GM21423 (cell line): ENCODE results near the gene OR10H2.
"Not testable (repeated sequence)": the region's sequence is repeated elsewhere in the genome, so short reads cannot be mapped to it uniquely, and the experiment has no call there.

Experiments used
- ATAC-seq: cut with Tn5 transposase; IDR thresholded peaks from one replicate; pipeline ENCODE4 v1.9.1; 2021; ENCODE audit warnings: mild to moderate bottlenecking, moderate library complexity; ENCODE audit not compliant: unreplicated experiment

The OR10H2 gene, protein sequence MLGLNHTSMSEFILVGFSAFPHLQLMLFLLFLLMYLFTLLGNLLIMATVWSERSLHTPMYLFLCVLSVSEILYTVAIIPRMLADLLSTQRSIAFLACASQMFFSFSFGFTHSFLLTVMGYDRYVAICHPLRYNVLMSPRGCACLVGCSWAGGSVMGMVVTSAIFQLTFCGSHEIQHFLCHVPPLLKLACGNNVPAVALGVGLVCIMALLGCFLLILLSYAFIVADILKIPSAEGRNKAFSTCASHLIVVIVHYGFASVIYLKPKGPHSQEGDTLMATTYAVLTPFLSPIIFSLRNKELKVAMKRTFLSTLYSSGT

GRCh38 chr19:15727724-15728123, at the start of gene OR10H2:
Gene OR10H2, plus strand, starts transcription at chr19:15728024. Its CDS starts 20 bp downstream, at chr19:15728044.
- no peak for ATAC-seq

- no peak for ATAC-seq
These were observed 48.7 kb upstream of the OR10H2 start for GRCh38 chr19:15679089-15679488.

- ATAC-seq = not testable (repeated sequence)
These were observed 48.0 kb upstream of the OR10H2 start for GRCh38 chr19:15679865-15680264.

DNA sequence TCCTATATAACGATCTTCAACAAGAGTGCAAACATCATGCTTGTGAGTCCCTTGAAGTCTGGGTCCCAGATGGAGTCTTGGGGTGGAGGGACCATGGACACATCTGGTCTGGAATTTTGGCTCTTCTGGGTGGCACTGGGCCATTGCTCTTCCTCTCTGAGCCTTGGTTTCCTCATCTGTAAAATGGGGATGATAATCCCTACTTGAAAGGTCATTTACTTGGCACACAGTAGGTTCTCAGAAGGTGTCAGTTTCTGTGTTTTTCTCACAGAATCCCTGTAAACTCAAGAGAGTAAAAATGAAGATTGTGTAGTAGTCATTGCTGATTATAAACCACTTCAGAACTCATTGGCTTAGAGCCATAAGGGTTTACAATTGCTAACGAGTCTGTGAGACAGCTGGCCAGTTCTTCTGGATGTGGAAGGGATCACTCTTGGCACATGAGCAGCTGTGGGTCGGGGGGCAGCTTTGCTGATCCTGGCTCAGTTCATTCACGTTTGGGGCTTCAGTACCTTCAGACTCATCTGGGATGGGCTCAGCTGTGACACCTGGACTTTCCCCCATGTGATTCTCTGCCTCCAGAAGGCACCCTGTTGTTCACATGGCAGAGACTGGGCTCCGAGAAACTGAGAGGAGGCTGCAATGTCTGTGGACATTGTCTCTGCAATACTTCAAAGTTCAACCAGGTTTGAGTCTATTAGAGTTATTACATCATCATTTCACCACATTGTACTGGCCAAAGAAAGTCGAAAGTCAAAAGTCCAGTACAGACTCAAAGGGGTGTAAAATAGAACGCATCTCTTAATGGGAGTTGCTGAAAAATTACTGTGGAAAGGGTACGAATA, 47.1 kb upstream of the OR10H2 start:
- ATAC-seq = no peak

GRCh38 chr19:15683411-15683810, 44.4 kb upstream of the OR10H2 start:
- no peak for ATAC-seq

- no peak for ATAC-seq
These were observed 43.0 kb upstream of the OR10H2 start for GRCh38 chr19:15684828-15685227.

GRCh38 chr19:15696654-15697194, 31.1 kb upstream of the OR10H2 start:
- ATAC-seq = no peak

- no peak for ATAC-seq
These were observed 25.9 kb upstream of the OR10H2 start for GRCh38 chr19:15701757-15702533.

DNA sequence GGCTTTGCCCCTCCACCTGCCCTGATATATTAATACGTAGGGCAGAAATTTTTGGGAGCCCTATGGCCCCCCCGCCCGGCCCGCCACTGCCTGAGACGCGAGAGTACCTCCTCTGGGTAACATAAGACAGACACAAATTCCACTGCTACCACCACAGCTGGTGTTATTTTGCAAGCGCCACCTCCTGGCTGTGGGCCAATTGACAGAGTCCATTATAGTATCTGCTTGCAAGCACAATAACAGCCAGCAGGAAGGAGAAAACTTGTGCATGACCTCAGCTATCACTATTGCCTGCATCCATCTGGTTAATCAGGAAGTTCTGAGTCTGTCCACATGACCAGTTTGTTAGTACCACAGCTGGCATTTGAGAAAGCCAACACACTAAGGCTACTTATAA, 25.3 kb upstream of the OR10H2 start:
- ATAC-seq = no peak

DNA sequence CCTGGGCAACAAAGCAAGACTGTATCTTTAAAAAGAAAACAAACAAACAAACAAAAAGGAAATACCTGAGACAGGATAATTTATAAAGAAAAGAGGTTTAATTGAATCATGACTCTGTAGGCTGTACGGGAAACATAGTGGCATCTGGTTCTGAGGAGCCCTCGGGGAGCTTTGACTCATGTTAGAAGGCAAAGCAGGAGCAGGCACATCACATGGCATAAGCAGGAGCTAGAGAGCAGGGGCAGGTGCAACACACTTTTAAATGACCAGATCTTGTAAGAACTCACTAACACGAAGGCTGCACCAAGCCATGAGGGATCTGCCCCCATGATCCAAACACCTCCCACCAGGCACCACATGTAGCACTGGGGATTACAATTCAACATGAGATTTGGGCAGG, 13.2 kb upstream of the OR10H2 start:
- no peak for ATAC-seq

- no peak for ATAC-seq
These were observed 12.2 kb upstream of the OR10H2 start for GRCh38 chr19:15715642-15716041.

- ATAC-seq = no peak
These were observed 10.0 kb upstream of the OR10H2 start for GRCh38 chr19:15717809-15718208.

DNA sequence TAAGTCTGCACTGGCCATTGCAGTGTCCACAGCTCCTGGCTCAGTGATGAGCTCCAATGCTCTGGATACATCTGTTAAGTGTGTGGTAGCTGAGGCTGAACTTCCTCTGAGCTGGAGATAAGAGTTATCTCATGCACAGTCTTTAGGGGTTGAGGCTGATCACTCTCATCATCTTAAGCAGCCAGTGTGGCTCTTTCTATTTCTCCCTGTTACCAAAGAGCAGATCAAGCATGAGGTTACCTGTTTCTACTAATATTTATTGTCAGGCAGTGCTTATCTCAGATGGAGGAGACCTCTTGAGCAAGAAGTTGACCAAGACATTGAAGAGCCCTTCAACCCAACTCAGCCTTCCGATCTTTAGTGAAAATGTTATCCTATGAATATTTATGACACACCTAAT, 6.6 kb upstream of the OR10H2 start:
- ATAC-seq = no peak

DNA sequence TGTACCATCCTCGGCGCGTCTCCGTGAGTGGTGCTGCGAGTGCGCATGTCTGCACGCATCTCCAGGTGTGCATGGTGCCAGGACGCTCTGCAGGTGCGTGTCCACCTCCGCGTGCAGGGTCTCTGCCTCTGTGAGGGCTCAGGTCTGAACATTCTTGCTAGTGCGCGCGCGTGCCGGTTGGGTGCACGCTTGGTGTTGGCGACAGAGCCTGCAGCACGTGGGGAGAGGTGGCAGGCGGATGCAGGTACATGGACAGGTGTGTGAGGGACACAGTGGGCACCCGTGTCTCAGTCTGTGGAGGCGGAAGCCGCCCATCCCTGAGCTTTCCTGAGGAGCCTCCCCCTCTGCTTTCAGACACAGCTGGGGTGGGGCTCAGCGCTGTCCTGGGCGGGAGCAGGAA, 4.9 kb upstream of the OR10H2 start:
- no peak for ATAC-seq

DNA sequence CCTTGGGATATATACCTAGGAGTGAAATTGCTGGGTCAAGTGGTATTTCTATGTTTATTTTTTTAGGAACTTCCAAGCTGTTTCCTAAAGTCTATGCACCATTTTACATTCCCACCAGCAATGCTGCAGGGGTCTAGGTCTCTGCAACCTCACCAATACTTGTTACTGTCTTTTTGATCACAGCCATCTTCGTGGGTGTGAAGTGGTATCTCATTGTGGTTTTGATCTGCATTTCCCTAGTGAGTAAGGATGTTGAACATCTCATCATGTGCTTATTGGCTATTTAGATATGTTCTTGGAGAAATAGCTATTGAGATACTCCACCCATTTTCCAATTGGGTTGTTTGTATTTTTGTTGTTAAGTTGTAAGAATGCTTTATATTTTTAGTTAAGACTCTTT, 2.7 kb downstream of the OR10H2 start:
- no peak for ATAC-seq

DNA sequence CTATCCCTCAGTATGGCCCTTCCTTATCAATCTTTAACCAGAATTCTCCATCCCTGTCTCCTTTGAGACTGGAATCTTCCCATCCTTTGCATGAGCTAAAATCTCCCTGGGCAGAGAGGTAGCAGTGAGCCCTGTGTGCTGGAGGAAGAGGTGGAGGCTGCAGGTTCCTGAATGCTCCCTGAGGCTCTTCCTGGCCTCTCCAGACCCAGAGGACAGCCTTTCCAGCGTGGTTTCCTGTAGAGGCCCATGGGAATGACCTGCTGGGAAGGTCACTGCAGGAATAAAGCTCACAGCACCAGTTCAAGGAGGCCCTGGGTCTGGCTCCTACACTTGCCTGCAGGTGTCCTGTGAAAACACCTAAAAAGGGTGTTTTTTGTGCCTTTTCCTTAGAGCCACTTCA, 4.6 kb downstream of the OR10H2 start:
- no peak for ATAC-seq

DNA sequence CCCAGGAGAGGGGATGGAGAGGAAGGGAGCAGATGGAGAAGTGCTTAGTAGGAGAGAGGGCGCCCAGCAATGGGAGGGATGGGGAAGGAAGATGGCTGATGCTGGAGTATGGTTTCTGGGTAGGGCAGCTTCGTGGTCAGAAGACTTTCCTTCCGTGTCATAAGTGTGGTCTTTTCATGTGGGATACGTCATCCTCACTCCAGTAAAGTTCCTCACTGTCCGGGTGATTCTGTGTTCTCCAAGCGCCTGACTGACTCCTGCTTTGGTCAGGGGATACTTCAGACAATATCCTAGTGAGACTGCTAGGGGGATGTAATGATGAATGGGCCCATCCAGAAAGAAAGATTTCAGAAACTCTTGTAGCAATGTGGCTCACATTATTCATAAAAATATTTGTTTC, 6.1 kb downstream of the OR10H2 start:
- ATAC-seq = no peak

DNA sequence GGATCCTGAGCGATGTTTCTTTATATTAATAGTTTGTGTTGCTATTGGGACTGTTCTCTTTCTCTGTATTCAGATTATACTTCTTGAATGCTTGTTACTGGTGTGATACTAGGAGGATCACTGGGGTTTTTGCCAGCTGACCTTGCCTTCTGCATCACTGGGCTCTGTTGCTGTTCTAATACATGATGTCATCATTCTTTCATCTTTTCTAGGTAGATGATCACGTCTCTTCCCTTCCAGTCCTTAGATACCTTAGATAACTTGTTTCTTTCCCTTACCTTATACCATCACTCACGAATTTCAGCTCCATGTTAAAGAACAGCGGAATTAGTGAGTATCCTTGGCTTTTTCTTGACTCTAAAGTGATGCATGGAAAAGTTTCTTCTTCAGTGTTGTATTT, 9.9 kb downstream of the OR10H2 start, which contains the start of gene OR10H3:
Gene OR10H3, plus strand, starts transcription at position 264 of the 400 bp plus-strand sequence. CDS start 3,408 bp downstream, outside the sequence.
- ATAC-seq = no peak

DNA sequence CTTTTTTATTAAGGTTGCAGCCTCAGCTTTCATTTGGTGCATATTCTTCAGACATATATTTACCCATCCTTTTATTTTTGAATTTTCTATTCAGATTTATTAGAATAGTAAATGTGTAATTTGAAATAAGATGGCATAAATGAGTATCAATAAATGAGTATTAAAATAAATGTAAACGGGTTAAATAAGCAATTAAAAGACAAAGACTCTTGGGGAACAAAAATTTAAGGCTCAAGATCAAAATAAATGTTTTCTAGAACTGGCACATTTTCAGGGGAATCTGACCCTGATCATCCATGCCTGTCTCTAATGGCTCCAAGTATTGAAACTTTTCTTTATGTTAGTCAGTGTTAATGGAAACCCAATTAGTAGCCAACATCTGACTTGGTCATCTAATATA, 13.0 kb downstream of the OR10H2 start:
- ATAC-seq = no peak

GRCh38 chr19:15748239-15748638, 20.4 kb downstream of the OR10H2 start:
- ATAC-seq = no peak

DNA sequence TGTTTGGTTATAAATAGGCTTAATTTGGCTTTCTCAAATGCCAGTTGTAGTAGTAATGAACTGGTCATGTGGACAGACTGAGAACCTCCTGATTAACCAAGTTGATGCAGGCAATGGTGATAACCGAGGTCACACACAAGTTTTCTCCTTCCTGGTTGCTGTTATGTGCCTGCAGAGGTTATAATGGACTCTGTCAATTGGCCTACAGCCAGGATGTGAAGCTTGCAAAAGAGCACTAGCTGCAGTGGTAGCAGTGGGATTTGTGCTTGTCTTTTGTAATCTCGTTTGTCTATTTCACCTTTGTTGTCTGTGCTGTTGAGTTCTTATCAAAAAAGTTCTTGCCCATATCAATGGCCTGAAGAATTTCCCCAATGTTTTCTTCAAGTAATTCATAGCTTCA, 30.6 kb downstream of the OR10H2 start:
- no peak for ATAC-seq
